Measurements from ENCODE around the gene CRIP1. TPM values are rescaled to one million over a fixed set of nuclear protein-coding genes. Genes with fewer than 3 reads are reported as not detected.

The CRIP1 gene, protein sequence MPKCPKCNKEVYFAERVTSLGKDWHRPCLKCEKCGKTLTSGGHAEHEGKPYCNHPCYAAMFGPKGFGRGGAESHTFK
- total RNA-seq: 100 to 1,000 TPM; 285 to 286 TPM

DNA sequence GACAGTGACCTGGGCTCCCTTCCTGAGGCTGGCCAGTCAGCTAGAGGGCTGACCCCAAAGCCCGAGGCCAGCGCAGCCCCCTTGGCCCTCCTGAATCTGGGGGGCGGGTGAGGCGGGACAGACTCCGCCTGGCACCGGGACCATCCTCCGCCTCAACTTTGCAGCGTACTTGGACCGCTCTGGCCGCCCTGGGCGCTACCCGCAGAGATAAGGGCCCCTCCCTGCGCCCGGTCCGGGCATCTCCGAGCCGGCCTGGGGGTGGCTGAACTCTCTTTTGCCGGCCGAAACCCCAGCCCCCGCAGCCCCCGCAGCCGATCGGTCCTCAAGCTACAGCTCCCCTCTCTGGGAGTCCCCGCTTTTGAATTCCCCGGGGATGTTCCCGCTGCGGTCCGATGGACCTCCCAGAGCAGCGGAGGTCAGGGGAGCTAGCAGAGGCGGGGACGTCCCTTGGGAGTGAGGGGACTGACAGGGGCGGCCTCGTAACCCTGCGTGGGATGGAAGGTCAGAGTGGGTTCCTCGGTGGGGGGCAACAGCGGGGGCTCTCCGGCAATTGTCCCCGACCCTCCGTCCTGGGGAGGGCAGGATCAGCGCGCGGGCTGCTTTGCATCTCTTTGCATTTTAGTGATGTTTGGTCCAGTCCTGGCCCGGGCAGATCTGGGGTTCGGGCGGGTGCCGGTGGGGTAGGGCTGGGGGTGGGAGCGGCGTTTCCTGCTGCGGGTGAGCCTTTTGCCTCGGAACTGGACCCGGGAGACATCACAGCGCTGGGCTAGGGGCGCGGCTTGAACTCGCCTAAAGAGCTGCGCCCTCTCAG lies at the start of gene CRIP1:
TSS of gene CRIP1 (plus strand) at position 724 of the 811 bp plus-strand sequence. CDS start 374 bp downstream, outside the sequence.
- CTCF ChIA-PET: interaction anchor here (0.6 to 1.9 kb wide), 2 partner anchors 58 to 115 kb away, joined by 4 to 8 read pairs; no protein-coding TSS in a partner anchor
- POLR2A ChIA-PET: interaction anchor here (0.9 kb wide), 1 partner anchor 15 kb away, joined by 3 read pairs; no protein-coding TSS in a partner anchor

DNA sequence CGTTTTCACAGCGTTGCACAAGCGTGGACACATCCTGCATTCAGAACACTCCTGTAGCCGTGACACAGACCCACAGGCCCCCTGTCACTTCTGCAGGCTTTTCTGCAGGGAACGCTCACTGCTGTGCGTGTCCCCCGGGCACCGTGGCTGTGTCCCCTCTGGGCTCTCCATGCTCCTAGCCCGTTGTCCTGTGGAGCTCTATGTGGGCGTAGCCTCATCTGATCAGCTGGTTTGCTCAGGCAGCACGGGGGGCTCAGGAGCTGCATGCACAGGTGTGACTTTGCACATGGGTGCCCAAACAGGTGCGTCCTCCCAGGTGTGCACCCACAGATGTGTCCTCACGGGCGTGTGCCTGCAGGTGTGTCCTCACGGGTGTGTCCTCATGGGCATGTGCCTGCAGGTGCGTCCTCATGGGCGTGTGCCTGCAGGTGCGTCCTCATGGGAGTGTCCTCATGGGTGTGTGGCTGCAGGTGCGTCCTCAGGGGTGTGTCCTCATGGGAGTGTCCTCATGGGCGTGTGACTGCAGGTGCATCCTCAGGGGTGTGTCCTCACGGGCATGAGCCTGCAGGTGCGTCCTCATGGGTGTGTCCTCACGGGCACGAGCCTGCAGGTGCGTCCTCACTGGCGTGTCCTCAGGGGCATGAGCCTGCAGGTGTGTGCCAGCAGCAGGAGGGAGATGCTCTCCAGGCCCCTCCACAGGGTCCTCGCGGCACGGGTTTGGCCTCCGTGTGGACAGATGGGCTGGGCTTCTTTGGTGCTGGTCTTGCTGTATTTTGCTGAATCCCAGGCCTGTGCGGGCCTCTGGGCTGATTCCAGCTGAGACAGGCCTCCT lies 49.6 kb upstream of the CRIP1 start:
- CTCF ChIA-PET: no interaction called here
- POLR2A ChIA-PET: no interaction called here

DNA sequence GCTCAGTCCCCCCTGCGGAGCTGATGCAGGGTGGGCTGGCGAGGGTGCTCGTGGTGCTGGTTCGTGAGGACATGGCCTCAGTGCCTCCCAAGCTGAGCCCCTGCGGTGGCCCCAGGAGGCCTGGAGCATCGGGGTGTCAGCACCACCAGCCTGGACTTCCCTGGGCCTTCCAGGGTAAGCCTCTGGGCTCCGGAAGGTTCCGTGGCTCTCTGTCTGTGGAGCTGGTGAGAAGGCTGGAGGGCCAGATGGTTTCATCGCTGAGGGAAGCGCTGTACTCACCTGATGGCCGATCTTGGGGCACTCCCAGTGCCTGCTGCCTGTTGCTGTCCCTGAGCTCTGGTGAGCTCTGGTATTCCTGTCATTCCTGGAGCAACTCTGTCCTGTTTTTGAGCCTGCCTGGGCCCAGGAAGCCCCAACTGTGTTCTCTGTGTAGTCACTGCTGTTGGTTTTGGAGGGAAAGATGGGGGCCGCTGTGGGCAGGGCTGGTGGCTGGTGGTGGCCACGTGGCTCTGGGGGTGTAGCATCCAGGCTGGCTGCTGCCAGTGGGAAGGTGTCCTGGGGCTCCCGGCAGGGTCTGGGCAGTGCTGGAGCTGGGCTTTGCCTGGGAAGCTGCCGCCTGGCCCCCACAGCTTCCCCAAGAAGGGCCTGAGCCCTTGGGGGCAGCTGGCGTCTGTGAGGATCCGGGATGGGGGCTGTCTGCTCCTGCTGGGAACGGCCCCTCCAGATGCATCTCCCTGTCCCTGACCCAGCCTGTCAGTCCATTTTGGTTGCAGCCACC lies 48.8 kb upstream of the CRIP1 start:
- ChIA-PET POLR2A (no interaction called here), CTCF (no interaction called here)

DNA sequence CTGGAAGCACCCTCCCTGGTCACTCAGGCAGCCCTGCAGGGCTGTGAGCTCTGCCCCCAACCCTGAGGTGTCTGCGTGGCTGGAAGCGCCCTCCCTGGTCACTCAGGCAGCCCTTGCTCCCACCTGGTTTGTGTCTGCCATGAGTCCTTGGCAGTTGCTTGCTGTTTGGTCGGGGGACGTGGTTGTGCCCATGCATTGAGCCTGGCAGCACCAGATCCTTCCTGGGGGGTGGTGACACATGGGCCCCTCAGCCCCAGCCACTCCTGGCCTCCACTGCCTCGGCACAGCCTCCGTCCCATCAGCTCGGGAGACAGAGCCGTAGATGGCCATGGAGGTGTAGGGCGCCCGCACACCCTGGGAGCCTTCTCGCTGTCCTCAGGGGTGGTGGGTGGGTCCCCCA lies 47.5 kb upstream of the CRIP1 start:
- POLR2A ChIA-PET: no interaction called here
- CTCF ChIA-PET: interaction anchor here (2.0 kb wide), 1 partner anchor 68 kb away, joined by 5 read pairs; no protein-coding TSS in a partner anchor

DNA sequence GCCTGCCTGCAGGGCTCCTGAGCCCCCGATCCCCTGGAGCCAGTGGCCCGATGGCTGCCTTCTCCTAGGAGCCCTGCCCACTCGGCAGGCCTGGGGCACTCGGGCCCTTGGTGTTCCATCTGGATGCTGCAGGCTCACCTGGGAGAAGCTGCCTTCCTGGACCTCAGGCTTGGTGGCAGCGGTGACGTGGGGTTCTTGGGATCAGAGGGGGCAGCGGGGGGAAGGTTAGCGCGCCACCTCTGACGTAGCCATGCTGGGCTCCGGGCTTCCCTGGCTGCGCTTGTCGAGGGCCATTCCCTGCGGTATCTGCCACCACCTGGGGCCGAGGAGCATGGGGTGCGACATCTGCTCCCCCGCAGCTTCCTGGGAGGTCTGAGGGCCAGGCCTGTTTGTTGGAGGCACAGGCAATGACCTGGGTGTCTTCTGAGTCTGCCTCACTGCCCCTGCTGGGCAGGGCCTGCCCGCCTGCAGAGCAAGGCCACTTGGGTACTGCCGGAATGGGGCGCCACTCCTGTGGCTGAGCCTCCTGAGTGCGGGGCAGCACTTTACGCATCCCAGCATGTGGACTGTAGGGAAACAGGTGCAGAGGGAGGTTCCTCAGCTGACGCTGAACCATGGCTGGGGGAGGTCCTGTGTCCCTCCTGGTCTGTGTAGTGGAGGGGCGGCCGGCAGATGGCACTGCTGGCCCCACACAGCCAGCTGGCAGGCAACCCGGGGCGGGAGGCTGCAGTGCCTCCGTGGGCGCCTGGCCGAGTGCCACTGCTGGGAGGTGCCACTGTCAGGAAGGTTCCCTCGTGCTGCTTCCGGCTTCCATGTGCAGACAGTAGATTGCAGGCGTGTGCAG lies 46.8 kb upstream of the CRIP1 start:
- ChIA-PET CTCF (interaction anchor here (1.3 to 2.0 kb wide), 2 partner anchors 41 to 69 kb away, joined by 3 to 5 read pairs; no protein-coding TSS in a partner anchor), POLR2A (no interaction called here)

DNA sequence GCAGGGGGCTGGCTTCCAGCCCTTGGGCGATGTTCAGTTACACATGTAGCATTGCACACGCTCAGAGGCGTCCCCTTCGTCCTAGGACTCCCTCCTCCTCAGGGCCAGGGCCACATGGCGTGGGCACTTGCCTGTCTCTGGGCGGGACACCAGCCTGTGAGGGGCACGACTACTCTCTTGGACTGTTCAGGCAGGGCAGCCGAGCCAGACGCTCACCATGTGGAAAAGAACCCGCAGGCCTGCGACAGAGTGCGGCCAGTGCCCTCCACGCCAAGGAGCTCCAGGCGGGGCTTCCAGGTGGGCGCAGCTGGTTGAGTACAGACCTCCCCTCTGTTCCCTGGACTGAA lies 46.2 kb upstream of the CRIP1 start:
- POLR2A ChIA-PET: no interaction called here
- CTCF ChIA-PET: interaction anchor here (1.3 to 2.0 kb wide), 2 partner anchors 42 to 70 kb away, joined by 3 to 5 read pairs; no protein-coding TSS in a partner anchor

DNA sequence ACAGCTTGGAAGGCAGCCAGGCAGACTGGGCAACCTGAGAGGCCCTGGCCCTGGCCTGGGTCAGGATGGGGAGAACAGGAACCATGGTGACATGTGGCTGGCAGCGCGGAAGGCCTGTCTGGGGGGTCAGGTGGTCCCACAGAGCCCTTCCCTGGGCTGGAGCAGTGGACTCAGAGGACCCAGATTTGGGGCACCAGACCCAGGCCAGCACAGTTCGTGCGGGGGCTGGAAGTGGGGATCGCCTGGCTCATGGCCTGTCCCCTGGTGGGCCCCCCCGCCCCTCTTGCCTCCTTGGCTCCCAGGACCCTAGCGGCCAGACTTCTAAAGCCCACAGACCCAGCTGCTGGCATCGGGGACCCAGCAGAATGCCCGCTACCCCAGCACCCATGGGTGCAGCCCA lies 45.7 kb upstream of the CRIP1 start:
- ChIA-PET POLR2A (no interaction called here), CTCF (interaction anchor here (1.3 to 2.0 kb wide), 2 partner anchors 42 to 70 kb away, joined by 3 to 5 read pairs; no protein-coding TSS in a partner anchor)

DNA sequence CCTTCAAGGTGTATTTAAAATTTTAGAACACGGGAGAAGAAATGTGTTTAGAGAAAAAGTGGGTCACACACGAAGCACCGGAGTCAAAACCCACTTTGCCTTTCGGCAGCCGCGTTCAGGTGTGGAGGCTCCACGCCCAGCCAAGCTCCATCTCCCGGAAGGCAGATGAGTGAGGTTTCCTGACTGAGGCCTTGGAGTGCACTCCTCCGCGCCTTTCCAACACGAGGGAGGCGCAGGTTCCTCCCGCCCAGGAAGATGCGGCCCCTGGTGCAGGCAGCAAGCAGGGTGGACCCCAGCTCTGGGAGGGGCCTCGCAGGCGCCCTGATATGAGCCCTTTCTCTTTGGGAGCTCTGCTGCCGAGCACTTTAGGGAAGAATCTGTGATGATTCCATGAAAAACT lies 44.6 kb upstream of the CRIP1 start:
- ChIA-PET CTCF (no interaction called here), POLR2A (no interaction called here)

DNA sequence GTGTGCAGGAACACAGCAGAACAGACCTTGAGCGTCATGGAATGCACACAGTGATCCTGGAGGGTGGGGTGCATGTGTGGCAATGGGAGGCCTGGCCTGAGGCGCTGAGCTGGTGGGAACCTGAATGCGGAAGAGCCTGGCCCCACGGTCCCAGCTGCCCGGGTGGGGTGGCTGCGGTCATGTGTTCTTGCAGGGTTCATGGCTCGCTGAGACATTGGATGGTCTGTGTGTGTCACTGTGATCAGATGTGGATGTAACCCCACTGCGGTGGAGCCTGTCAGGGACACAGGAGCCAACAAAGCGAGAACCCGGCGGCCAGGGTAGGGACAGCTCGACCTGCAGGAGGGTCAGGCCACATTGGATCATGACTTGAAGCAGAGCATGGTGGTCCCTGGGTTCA lies 43.9 kb upstream of the CRIP1 start:
- POLR2A ChIA-PET: no interaction called here
- CTCF ChIA-PET: no interaction called here

DNA sequence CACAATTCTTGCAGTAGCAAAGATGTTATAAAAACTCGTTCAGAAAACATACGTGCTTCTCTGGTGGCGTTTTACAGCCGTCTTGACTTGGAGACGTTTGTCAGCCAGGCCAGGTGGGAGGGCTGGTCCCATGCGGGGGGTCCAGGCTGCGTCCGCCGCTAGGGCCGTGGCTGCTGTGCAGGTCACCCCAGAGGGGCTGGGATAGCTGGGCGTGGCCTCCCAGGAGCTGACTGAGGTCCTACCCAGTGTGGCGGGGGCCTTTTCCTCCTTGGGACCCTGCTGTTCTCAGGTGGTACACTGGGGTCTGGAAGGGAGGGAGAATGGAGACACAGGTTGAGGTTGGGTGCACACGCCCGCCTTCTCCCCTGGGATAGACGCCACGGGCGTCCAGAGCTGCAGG lies 41.8 kb upstream of the CRIP1 start:
- POLR2A ChIA-PET: no interaction called here
- CTCF ChIA-PET: interaction anchor here (1.4 kb wide), 1 partner anchor 10 kb away, joined by 3 read pairs; no protein-coding TSS in a partner anchor

DNA sequence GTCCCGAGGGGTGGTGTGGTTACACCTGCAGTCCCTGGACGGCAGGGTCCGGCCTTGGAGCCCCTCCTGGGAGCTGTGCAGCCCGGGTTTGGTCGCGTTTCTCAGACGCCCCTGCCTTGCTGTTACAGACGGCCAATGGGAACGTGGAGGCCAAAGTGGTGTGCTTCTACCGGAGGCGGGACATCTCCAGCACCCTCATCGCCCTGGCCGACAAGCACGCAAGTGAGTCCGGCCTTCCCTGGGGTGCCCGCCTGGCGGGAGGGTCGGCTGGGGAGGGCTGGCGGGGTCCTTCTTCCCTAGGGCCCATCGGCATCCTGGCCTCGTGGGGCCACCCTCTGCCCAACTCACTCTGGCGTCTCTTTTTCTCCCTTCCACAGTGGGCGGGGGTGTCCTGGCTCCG lies 41.4 kb upstream of the CRIP1 start:
- POLR2A ChIA-PET: no interaction called here
- CTCF ChIA-PET: interaction anchor here (1.4 kb wide), 1 partner anchor 10 kb away, joined by 3 read pairs; no protein-coding TSS in a partner anchor

DNA sequence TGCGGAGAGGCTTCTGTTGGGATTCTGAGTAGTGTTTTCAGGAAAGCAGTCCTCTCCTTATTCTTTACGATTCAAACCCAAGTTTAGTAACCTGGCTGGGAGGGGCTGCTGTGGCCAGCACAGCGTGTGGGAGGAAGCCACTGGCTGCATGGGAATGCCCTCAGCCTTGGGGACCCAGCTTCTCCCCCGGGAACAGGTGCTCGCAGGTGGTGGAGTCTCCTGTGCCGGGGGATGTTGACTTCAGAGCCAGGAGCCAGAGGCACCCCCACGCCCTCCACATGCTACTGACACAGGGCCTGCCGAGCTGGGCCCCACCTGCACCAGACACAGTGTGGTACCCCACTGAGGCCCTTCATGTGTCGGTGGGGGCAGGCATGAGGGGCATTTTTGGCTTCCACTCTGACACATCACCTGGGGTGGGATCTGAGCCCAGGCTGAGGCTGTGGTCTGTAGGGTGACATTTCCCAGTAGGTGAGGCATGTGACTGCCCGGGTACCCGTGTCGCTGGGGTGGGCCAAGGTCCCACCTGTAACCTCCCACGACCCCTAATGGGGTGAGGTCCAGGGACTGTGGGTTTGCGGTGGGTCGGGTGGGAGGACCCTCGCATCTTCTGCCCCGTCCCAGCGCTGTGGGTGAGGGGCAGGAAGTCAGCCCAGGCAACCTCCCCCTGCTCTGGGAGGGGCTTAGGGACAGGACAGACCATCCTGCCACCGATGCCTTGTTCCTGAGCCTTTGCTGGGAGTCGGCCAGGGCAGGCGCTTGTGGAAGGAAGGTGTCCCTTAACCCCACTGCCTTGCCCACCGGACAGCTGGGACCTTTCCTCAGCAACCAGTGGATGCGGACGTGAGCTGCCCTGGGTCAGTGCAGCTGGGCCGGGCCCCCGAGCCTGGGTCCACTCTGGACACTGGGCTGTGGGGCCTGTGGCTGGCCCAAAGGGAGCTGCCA lies 40.5 kb upstream of the CRIP1 start:
- ChIA-PET POLR2A (no interaction called here), CTCF (interaction anchor here (1.2 to 1.4 kb wide), 2 partner anchors 11 to 35 kb away, joined by 3 read pairs; no protein-coding TSS in a partner anchor)

DNA sequence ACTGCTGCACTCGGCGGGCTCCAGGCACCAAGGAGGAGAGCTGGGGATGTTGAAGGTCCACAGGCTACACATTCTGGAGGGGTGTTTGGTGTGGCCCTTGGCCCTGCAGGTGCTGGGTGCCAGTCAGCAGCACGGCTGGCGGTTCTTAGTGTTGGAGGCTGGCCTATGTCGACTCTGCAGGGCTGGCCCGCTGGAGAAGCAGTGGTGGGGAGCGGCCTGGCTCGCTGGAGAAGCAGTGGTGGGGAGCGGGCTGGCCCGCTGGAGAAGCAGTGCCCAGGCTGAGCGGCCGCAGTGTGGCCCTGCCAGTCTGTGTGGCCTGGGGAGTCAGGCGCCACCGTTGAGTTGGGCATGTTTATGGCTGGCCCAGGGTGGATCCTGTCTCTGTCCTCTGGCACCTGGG lies 39.7 kb upstream of the CRIP1 start:
- POLR2A ChIA-PET: no interaction called here
- CTCF ChIA-PET: interaction anchor here (1.2 kb wide), 1 partner anchor 34 kb away, joined by 3 read pairs; no protein-coding TSS in a partner anchor

DNA sequence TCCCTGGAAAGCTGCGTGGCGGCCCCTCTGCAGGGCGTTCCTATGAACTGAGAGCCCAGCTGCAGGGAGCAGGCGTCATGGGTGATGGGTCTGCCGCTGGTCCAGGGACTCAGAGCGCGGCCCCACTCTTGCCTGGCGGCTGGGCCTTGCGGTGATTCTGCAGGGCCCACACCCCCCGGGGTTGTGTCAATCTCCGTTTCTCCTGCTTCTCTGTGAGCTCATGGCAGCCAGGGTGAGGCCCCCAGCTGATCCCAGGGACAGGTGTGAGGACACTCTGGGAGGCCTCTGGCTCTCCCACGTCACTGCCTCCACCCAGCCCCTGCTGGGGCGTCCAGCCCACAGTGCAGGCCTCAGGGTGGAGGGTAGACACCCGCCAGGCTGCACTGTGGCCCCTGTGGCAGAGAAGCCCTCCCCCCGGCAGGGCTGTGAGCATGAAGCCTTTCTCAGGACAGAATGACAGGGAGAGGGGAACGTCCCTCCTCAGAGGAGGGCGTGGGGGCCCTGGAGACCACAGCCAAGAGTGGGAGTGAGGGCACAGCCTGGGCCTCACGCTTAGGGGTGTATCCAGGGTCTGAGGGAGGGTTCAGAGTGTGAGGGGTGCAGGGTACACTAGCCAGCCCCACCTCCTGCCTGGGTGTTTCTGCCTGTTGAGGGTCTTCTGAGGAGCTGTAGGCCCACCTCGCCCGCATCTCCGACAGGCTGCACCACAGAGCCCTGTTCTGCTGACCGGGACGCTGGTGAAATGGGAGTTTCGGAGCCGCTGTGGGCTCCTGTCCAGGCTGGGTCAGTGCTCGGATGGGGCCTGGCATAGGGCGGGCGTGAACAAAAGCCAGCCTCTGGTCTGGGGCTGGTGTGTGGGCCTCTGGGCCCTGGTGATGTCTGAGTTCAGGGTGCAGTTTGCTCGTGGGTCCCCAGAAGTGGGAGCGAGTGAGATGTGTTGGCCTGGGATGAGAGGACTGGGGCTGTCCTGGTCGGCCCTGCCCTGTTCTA lies 38.7 kb upstream of the CRIP1 start:
- ChIA-PET CTCF (interaction anchor here (1.0 to 1.1 kb wide), 3 partner anchors 33 to 47 kb away, joined by 3 to 4 read pairs (median 4); no protein-coding TSS in a partner anchor), POLR2A (no interaction called here)

DNA sequence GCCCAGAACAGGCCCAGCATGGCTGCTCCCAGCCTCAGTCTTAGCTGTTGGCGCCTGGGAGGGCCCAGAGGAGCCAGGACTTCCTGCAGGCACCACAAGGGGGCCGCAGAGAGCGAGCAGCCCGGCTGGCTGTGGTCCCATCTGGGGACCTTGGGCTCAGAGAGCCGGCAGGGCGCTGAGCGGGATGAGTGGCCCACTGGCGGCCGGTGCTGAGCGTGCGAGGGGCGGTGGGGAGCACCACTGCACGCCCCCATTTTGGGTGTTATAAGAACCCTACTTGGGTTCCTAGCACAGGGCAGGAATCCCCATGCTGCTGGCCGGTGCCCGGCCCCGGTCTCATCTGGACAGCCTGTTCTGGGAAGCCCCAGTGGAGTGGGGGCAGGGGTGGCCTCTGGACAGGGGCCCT lies 38.0 kb upstream of the CRIP1 start:
- CTCF ChIA-PET: interaction anchor here (1.0 to 1.1 kb wide), 3 partner anchors 32 to 48 kb away, joined by 3 to 4 read pairs (median 4); no protein-coding TSS in a partner anchor
- POLR2A ChIA-PET: no interaction called here

All from activated CD8-positive, alpha-beta memory T cell treated with anti-CD3 and anti-CD28 coated beads for 36 hours (primary cell).